CD8-positive, alpha-beta memory T cell (primary cell): ENCODE data around the gene CTAGE6. TPM values are rescaled to one million over a fixed set of nuclear protein-coding genes. Genes with fewer than 3 reads are reported as not detected.
"Not testable (repeated sequence)": the region's sequence is repeated elsewhere in the genome, so short reads cannot be mapped to it uniquely, and the experiment has no call there.

ENCODE experiments used
- CTCF ChIA-PET: fragments of 350-600 bp; sonication (Branson Sonifier 250); formaldehyde crosslinking; loops from one replicate; lab custom pipeline; 2021; ENCODE audit warnings: antibody characterized with exemption; lab: Charles Lee
- POLR2A ChIA-PET: fragments of 350-600 bp; sonication (Branson Sonifier 250); formaldehyde crosslinking; loops from one replicate; lab custom pipeline; 2021; ENCODE audit warnings: antibody characterized with exemption; lab: Charles Lee
- DNase-seq, 5 donors: peaks; one replicate each; pipeline versions ENCODE4 v3.0.0 to v3.0.0-alpha.2; 2020 to 2022; ENCODE audit warnings: mixed read lengths in 1 of 5
- H3K27ac ChIP-seq: one replicate; pipeline ENCODE4 v1.7.0; 2013; ENCODE audit warnings: low read depth, mild to moderate bottlenecking, low read length, moderate library complexity
- H3K27me3 ChIP-seq: 2 replicates; pipeline ENCODE4 v1.7.0; 2013; ENCODE audit warnings: low read length, mild to moderate bottlenecking; ENCODE audit not compliant: insufficient read depth, poor library complexity, severe bottlenecking
- H3K36me3 ChIP-seq: 2 replicates; pipeline ENCODE4 v1.7.0; 2013; ENCODE audit warnings: mild to moderate bottlenecking, low read length, moderate library complexity; ENCODE audit not compliant: insufficient read depth
- H3K4me1 ChIP-seq: 2 replicates; pipeline ENCODE4 v1.7.0; 2013; ENCODE audit warnings: mild to moderate bottlenecking, low read length, moderate library complexity; ENCODE audit not compliant: insufficient read depth
- H3K4me3 ChIP-seq: 2 replicates; pipeline ENCODE4 v1.7.0; 2013; ENCODE audit warnings: mild to moderate bottlenecking, low read length
- H3K9me3 ChIP-seq: 2 replicates; pipeline ENCODE4 v1.7.0; 2013; ENCODE audit warnings: mild to moderate bottlenecking, low read length
- H3K27ac Mint-ChIP-seq, 8 donors: one replicate each; pipeline ENCODE4 v1.8.0; 2020 to 2021; ENCODE audit warnings: mixed read lengths in 8 of 8, mild to moderate bottlenecking in 6 of 8, inconsistent platforms in 3 of 8, moderate library complexity in 3 of 8
- H3K27me3 Mint-ChIP-seq, 2 donors: one replicate each; pipeline ENCODE4 v1.8.0; 2020 to 2021; ENCODE audit warnings: mixed read lengths in 2 of 2, mild to moderate bottlenecking in 1 of 2, moderate library complexity in 1 of 2
- H3K36me3 Mint-ChIP-seq, 3 donors: one replicate each; pipeline ENCODE4 v1.8.0; 2020 to 2021; ENCODE audit warnings: mixed read lengths in 3 of 3, inconsistent platforms in 1 of 3, mild to moderate bottlenecking in 1 of 3
- H3K4me1 Mint-ChIP-seq, 3 donors: one replicate each; pipeline ENCODE4 v1.8.0; 2020 to 2021; ENCODE audit warnings: mixed read lengths in 3 of 3, inconsistent platforms in 1 of 3, mild to moderate bottlenecking in 1 of 3
- H3K4me3 Mint-ChIP-seq, 7 donors: one replicate each; pipeline ENCODE4 v1.8.0; 2020 to 2021; ENCODE audit warnings: mixed read lengths in 7 of 7, mild to moderate bottlenecking in 6 of 7, moderate library complexity in 4 of 7, inconsistent platforms in 2 of 7
- H3K9me3 Mint-ChIP-seq, 5 donors: one replicate each; pipeline ENCODE4 v1.8.0; 2020 to 2022; ENCODE audit warnings: mixed read lengths in 5 of 5, mild to moderate bottlenecking in 3 of 5, moderate library complexity in 2 of 5, inconsistent platforms in 1 of 5
- polyA plus RNA-seq: library from polyadenylated mRNA; unstranded; fragments of 300-500 nt; fragmentation: Illumina TruSeq; gene quantifications from one replicate; pipeline ENCODE4 v1.2.3, GENCODE V29; 2021
- total RNA-seq, 2 experiments: library from RNA; stranded (reverse); gene quantifications; one replicate each; pipeline ENCODE4 v1.2.3, GENCODE V29; 2021

Gene CTAGE6
- total and polyA plus RNA-seq, 3 experiments from 2014 or later, result 0.26 to 0.60 TPM; not detected in 1

DNA sequence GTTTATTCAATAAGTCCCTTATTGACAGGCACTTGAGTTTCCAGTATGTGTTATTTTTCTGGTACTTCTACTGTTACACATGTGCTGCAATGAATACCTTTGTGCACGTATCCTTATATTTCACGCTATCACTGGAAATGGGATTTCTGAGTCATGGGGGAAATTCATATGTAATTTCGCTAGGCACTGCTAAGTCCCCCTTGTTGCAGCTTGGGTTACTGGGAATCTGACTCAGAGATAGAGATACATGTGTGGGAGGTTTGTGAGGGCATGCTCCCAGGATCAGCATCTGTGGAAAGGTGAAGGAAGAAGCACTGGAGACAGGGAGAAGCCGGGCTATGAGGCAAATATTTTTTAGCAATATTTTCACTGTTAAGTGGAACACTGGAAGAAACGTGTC, 47.6 kb downstream of the CTAGE6 start:
- DNase-seq, H3K9me3 Mint-ChIP-seq, H3K36me3 Mint-ChIP-seq, H3K4me3 ChIP-seq, H3K27me3 Mint-ChIP-seq, H3K4me3 Mint-ChIP-seq, H3K27ac Mint-ChIP-seq, H3K27ac ChIP-seq, H3K4me1 Mint-ChIP-seq, H3K36me3 ChIP-seq, H3K4me1 ChIP-seq, H3K9me3 ChIP-seq, H3K27me3 ChIP-seq, POLR2A ChIA-PET, CTCF ChIA-PET: not testable (repeated sequence)

Other genes starting within 250 kb of the CTAGE6 start
- under 1 TPM in 1 of 2 experiments, not detected in 1; 0.44 TPM for gene CTAGE15, start 185.9 kb downstream of the CTAGE6 start, total RNA-seq
- gene CTAGE15, start 185.9 kb downstream of the CTAGE6 start, polyA plus RNA-seq, result 0.29 TPM
- 10 to 100 TPM; 18.0 to 18.2 TPM for gene TCAF2, start 136.7 kb downstream of the CTAGE6 start, total RNA-seq
- gene TCAF2, start 136.7 kb downstream of the CTAGE6 start, polyA plus RNA-seq, result 8.3 TPM
- 10 to 100 TPM; 11.8 to 13.6 TPM for gene TCAF1, start 144.5 kb upstream of the CTAGE6 start, total RNA-seq
- 15.0 TPM for gene TCAF1, start 144.5 kb upstream of the CTAGE6 start, polyA plus RNA-seq
- gene OR2F2, start 177.5 kb upstream of the CTAGE6 start, total RNA-seq, result not detected
- not detected for gene OR2F2, start 177.5 kb upstream of the CTAGE6 start, polyA plus RNA-seq
- gene OR2F1, start 197.1 kb upstream of the CTAGE6 start, total RNA-seq, result not detected
- not detected for gene OR2F1, start 197.1 kb upstream of the CTAGE6 start, polyA plus RNA-seq
- not detected for gene OR6B1, start 242.6 kb upstream of the CTAGE6 start, total RNA-seq
- gene OR6B1, start 242.6 kb upstream of the CTAGE6 start, polyA plus RNA-seq, result not detected